NCI-H2227 treated with DMSO at 0.1 percent for 48 hours (cell line): ENCODE measurements around the gene NPR2.

Source experiments
- DNase-seq: peaks from one replicate; lab custom pipeline; 2025; lab: John Stamatoyannopoulos, UW

The NPR2 gene

DNA sequence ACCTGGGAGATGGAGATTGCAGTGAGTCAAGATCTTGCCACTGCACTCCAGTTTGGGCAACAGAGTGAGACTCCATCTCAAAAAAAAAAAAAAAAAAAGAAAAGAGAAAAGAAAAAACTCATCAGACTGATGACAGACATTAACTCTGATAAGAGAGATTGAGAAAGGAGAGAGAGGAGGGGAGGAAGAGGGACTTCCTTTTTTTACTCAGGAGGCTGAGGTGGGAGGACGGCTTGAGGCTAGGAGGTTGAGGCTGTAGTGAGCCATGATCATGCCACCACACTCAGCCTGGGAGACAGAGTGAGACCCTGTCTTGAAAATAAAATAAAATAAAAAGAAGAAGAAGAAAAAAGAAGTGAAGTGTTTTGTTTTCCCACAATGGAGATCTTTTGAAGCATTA, 27.6 kb upstream of the NPR2 start:
- DNase-seq = no peak

DNA sequence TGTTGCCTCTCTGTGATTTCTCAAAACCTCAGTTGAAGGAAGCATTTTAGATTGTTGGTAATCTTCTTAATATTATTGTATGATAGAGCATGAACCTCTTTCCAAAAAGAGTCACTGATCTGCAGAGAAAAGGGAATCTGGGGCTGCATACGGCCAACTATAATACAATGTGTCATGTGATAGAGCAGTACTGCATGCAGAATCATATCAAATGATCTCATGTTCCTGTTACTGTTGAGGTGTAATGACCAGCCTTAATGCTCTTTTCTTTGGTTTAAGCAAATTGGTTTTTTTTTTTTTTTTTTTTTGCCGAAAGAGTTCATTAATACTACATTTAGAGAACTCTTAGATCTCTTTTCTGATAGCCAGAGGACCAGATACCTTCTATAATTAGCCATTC, 24.4 kb upstream of the NPR2 start:
- no peak for DNase-seq

DNA sequence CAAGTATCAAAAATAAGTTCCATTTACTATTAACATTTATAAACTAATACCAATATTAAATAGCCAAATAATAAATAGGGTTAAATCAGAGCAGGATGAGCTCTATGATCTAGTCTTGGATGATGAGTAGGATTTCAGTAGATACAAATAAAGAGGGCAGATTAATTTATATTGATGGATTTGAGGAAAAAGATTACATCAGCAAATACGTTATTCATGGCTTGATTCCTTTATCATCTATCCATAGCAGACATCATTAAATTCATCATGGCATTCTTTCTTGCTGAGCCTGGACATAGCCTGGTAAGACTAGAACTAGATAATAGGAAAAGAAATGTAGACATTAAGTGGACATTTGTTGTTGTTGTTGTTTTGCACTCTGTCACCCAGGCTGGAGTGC, 23.9 kb upstream of the NPR2 start:
- DNase-seq = no peak

- DNase-seq = no peak
Measured at GRCh38 chr9:35769763-35770162, 21.6 kb upstream of the NPR2 start.

GRCh38 chr9:35771075-35771433, 20.3 kb upstream of the NPR2 start:
- DNase-seq = no peak

DNA sequence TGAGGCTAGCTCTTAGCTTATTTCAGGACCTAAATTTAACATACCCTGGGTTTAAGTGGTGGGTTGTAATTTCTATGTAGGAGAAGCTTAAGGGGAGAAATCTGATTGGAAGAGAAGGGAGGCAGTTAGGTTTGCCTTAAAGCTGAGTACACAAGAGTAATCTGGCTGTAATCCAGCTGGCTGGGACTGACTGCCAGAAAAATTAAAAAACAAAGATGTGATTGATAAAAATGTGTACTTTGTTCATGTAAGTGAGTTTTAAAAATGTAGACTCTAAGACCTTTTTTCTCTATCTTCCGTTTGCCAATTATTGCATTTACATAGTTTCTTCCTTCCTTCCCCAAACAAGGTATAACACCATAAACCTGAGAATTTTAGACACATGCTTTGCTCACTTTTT, 19.9 kb upstream of the NPR2 start:
- DNase-seq = no peak

GRCh38 chr9:35771943-35772342, 19.4 kb upstream of the NPR2 start:
- no peak for DNase-seq

- DNase-seq = peak; percentile 19
Measured at GRCh38 chr9:35774907-35775635, 16.3 kb upstream of the NPR2 start.

GRCh38 chr9:35776018-35776417, 15.4 kb upstream of the NPR2 start:
- DNase-seq = no peak

DNA sequence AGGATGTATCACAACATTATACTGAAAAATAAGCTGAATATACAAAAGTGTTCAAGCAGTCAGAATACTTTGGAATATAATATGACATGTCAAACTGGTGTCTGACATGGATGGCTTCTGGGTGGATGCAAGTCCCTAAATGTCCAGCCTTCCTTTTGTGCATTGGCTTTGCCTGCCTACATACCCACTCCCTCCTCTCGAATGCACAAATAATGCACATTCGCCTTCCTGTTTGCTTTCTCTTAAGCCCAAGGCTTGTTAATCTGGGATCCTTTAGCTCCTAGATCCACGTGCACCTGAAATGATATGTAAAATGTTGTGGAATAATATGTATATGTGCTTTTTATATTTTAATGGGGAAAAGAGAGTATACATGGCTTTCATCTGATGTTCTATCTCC, 12.9 kb upstream of the NPR2 start:
- no peak for DNase-seq

DNA sequence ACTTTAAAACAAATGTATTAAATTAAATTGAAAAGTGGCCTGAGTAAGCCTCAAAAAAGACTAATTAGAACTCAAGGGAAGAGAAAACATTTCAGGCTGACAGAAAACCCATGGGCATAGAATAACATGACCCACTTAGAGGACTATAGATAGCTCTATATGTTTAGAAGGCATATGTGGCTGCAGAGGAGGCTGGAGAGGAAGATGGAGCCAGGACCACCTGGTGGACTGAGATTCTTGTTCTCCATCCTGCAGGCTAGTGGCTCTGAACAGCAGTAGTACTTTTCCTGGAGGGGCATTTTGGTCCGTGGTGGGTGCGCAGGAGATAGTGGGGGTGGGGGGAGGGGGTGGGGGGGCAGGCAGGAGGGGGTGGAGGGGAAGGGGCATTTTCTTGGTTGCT, 10.3 kb upstream of the NPR2 start:
- DNase-seq = no peak

- DNase-seq = no peak
Measured at GRCh38 chr9:35783418-35783817, 8.0 kb upstream of the NPR2 start.

- DNase-seq = no peak
Measured at GRCh38 chr9:35789541-35789940, 1.9 kb upstream of the NPR2 start.

DNA sequence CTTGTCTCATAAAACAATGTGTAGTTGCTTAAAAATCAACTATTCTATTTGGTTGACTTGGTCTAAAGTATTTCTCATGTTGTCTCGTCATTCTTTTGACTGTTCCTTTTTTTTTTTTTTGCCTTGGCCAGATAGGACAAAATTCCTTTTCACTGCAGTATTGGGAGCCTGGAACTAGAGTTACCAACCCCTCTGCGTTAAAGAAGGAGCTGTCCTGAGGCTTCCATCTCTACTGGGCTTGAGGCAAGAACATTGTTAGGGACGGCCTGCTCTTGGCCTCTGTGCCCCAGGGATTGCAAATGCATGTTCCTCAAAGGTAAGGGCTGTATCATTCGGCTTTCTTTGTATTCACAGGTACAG, 1.4 kb upstream of the NPR2 start:
- DNase-seq = no peak

DNA sequence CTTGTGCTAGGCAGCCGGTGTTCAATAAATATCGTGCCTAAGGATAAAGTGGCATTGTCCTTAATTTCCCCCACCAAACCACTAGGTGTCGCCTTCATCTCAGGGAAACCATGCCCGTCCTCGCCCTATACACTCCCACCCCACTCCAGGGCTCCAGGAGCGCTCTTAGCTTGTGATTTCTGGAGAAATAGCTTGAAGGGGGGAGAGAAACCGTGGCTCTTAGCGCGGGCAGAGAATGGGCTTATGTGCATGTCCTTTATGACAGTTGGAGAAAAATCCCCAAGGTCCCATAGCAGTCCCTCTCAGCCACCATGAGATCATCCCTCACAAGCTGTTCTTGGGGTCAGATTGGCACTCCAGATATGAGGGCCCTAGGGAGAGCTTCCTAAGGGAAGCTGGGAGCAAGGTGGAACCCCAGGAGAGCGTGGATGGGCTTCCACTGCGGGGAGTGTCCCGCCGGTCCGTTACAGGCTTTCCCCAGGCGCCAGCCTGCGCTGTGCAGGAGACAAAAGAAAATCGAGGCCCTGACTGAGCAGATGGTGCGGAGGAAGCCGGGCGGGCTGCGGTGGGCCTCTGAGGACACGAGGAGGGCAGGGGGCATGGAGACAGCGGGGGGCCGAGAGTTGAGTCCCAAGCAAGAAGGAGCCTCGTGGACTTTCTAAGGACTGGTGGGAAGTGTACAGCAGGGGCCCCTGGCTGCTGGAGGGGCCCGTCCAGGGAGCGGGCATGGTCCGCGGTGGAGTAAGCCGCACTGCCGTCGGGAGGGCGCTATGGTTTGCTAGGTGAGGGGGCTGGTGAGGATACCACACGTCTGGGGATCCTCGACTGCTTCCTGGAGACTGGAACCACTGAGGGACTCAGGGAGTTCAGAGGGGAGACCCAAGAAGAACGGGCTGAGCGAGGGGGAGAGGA, 750 bp upstream of the NPR2 start:
- peak; percentile 69 for DNase-seq

GRCh38 chr9:35792024-35792813, 828 bp downstream of the NPR2 start:
- no peak for DNase-seq

DNA sequence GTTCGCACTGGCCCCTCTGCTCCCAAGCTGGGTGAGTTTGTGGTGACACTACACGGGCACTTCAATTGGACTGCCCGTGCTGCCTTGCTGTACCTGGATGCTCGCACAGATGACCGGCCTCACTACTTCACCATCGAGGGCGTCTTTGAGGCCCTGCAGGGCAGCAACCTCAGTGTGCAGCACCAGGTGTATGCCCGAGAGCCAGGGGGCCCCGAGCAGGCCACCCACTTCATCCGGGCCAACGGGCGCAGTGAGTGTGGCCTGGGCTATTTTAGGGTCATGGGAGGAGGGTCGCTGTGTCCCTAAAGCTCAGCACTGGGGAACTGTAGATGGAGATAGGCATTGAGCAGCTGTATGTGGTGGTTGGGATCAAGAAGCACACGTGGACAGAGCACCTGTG, 1.4 kb downstream of the NPR2 start:
- no peak for DNase-seq

- no peak for DNase-seq
Measured at GRCh38 chr9:35793461-35793860, 2.1 kb downstream of the NPR2 start.

DNA sequence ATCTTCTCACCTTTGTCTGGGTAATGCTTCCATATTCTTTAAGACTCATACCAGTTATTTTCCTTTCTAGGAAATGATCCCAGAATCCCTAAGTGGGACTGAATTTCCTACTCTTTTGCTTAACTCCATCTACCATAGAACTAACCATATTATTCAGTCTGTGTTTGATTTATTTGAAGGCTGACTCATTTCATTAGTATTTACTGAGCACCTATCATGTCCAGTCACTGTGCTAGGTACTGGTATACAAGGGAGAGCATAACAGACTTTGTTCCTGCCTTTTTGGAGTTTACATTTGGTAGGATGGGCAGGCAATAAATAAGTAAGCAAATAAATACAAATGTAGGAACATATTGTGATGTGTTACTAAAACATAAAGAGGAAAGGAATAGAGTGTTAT, 4.3 kb downstream of the NPR2 start:
- no peak for DNase-seq

DNA sequence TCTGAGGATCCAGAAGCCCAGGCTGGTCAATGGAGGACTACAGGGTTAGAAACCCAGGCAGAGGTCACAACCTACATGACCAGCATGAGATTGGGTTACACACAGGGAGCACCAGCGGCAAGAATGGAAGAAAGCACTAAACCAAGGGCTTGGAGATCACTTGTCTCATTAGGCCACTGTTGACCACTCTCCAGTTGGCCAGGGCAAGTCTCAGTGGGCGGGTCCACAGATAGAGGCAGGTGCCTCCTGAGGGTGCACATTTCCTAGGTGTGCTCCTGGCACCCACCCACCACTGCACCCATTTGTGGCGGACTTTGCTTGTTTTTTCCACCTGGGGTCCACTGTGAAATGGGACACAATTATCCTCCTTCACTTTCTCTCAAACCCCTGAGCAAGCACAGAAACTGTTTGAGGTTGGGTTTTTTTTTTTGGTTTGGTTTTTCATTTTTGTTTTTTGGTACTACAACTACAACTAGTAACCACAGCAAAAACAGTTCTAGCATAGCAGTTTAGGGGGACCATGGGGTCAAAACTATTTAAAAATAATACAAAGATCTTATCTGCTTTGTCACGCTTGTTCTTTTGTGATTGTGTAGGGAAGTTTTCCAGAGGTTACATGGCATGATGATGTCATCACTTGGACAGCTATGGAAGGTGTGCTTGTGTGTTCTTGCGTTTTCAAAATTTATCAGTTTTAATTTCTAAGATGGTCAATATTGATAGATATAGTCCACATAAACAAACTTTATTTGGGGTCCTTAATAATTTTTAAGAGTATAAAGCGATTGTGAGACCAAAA, 6.1 kb downstream of the NPR2 start:
- no peak for DNase-seq

GRCh38 chr9:35798658-35799374, 7.4 kb downstream of the NPR2 start:
- DNase-seq = no peak
